Fibroblast of upper back skin (primary cell): Measurements from ENCODE around the gene ASIC4.

Experiments used
- DNase-seq: peaks from one replicate; pipeline ENCODE4 v3.0.0-alpha.2; 2013

Gene ASIC4

GRCh38 chr2:219498280-219499057 lies 15.8 kb upstream of the ASIC4 start, which contains the start of gene GMPPA:
Gene GMPPA (plus strand): TSS chr2:219498891. CDS start chr2:219499976, 1,085 bp downstream.
- peak; percentile 99 for DNase-seq

GRCh38 chr2:219499058-219499307 lies 15.3 kb upstream of the ASIC4 start:
- DNase-seq: no peak

- DNase-seq: no peak
Observed at GRCh38 chr2:219499555-219499954, 14.7 kb upstream of the ASIC4 start.

- DNase-seq: peak; percentile 67
Observed at GRCh38 chr2:219500135-219500534, 14.1 kb upstream of the ASIC4 start.

- no peak for DNase-seq
Observed at GRCh38 chr2:219501849-219502248, 12.4 kb upstream of the ASIC4 start.

GRCh38 chr2:219502618-219503017 lies 11.7 kb upstream of the ASIC4 start:
- DNase-seq: no peak

- DNase-seq: no peak
Observed at GRCh38 chr2:219505585-219505984, 8.7 kb upstream of the ASIC4 start.

GRCh38 chr2:219506153-219506801 lies 8.0 kb upstream of the ASIC4 start:
- no peak for DNase-seq

GRCh38 chr2:219506802-219507526 lies 7.3 kb upstream of the ASIC4 start:
- DNase-seq: no peak

GRCh38 chr2:219507581-219508443 lies 6.5 kb upstream of the ASIC4 start:
- DNase-seq: no peak

- no peak for DNase-seq
Observed at GRCh38 chr2:219508444-219508734, 5.9 kb upstream of the ASIC4 start.

GRCh38 chr2:219508971-219509779 lies 5.1 kb upstream of the ASIC4 start:
- DNase-seq: no peak

GRCh38 chr2:219509780-219510511 lies 4.3 kb upstream of the ASIC4 start:
- peak; percentile 38 for DNase-seq

GRCh38 chr2:219510512-219511135 lies 3.7 kb upstream of the ASIC4 start:
- DNase-seq: no peak

GRCh38 chr2:219511547-219512325 lies 2.5 kb upstream of the ASIC4 start:
- no peak for DNase-seq

GRCh38 chr2:219512524-219513216 lies 1.6 kb upstream of the ASIC4 start:
- DNase-seq: no peak

- DNase-seq: no peak
Observed at GRCh38 chr2:219513787-219514186, 495 bp upstream of the ASIC4 start.

- no peak for DNase-seq
Observed at GRCh38 chr2:219514836-219515235, 554 bp downstream of the ASIC4 start.

GRCh38 chr2:219515874-219516629 lies 1.8 kb downstream of the ASIC4 start:
- DNase-seq: no peak
